ENCODE data around the gene CLASP1.

The CLASP1 gene

GRCh38 chr2:121489911-121490583 is 159.2 kb downstream of the CLASP1 start:
- Histone ChIP-seq H3K27ac (no peak overlapping the region), H3K4me3 (no peak overlapping the region)
- DNase-seq (ENCODE audit: low spot score): no peak
- no peak for TF ChIP-seq CTCF (IDR thresholded peaks at IDR 0.05)

GRCh38 chr2:121489284-121489683 is 160.0 kb downstream of the CLASP1 start:
- TF ChIP-seq CTCF (IDR thresholded peaks at IDR 0.05): no peak

GRCh38 chr2:121486191-121486790 is 163.0 kb downstream of the CLASP1 start:
- no peak for DNase-seq (ENCODE audit: low spot score)
- H3K27ac ChIP-seq: no peak overlapping the region
- TF ChIP-seq CTCF (IDR thresholded peaks at IDR 0.05): no peak
- H3K4me3 ChIP-seq: no peak overlapping the region

More at GRCh38 chr2:121489284-121489683, 160.0 kb downstream of the CLASP1 start:
- Histone ChIP-seq H3K4me3 (no peak overlapping the region), H3K27ac (no peak overlapping the region)
- no peak for DNase-seq (ENCODE audit: low spot score)

GRCh38 chr2:121485039-121485438 is 164.2 kb downstream of the CLASP1 start:
- no peak for TF ChIP-seq CTCF (IDR thresholded peaks at IDR 0.05)
- no peak for DNase-seq (ENCODE audit: low spot score)
- no peak overlapping the region for H3K27ac ChIP-seq
- no peak overlapping the region for H3K4me3 ChIP-seq

- DNase-seq (ENCODE audit: low spot score): no peak
- no peak for TF ChIP-seq CTCF (IDR thresholded peaks at IDR 0.05)
Measured at GRCh38 chr2:121483846-121484245, 165.4 kb downstream of the CLASP1 start.

GRCh38 chr2:121483021-121483420 is 166.2 kb downstream of the CLASP1 start:
- TF ChIP-seq CTCF (IDR thresholded peaks at IDR 0.05): no peak
- no peak for DNase-seq (ENCODE audit: low spot score)
- Histone ChIP-seq H3K27ac (no peak overlapping the region), H3K4me3 (no peak overlapping the region)

More at GRCh38 chr2:121483846-121484245, 165.4 kb downstream of the CLASP1 start:
- Histone ChIP-seq H3K27ac (no peak overlapping the region), H3K4me3 (no peak overlapping the region)

- Histone ChIP-seq H3K4me3 (no peak overlapping the region), H3K27ac (no peak overlapping the region)
- no peak for DNase-seq (ENCODE audit: low spot score)
- TF ChIP-seq CTCF (IDR thresholded peaks at IDR 0.05): no peak
Measured at GRCh38 chr2:121480826-121481225, 168.4 kb downstream of the CLASP1 start.

Measured in coronary artery (tissue), 2 donors.